ENCODE results near the gene SEL1L. TPM values are rescaled to one million over a fixed set of nuclear protein-coding genes. Genes with fewer than 3 reads are reported as not detected.
A peak's percentile ranks its signal among the peaks of the same experiment; 100 is the strongest.

The SEL1L gene
- total RNA-seq, 4 donors from 2014 or later = 46.8 to 63.9 (median 51.0) TPM

DNA sequence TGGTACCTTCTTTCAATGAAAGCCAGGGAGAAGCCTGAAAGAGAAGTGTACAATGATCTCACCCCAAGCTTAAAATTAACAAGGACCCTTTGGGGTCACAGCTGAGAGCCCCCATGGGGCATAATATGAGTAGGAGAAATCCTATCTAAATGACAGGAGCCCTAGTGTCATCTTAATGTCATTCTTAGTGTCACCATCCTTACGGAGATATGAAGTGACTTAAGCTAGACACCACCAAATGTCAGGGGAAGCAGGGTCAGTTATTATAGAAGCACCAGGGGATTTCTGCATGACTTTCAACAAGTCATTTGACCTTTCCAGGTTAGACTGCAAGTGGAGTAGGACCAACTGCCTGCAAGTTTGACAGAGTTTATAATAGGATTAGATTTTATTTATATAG lies 104.6 kb downstream of the SEL1L start:
- H3K27ac ChIP-seq = peak overlapping the region in 1 of 4 donors; percentile 59
- H3K27me3 ChIP-seq = no peaks in the 10 kb centered on the region
- H3K4me3 ChIP-seq = no peak overlapping the region
- ATAC-seq = no peak
- H3K36me3 ChIP-seq = no peaks in the 10 kb centered on the region
- H3K9me3 ChIP-seq = no peaks in the 10 kb centered on the region
- H3K4me1 ChIP-seq = peaks cover 37 to 54% of the 10 kb centered on the region in 2 donors
- intact Hi-C loops (cut with DNase I; ENCODE audit: low total_unique reads) (no loop called here), in situ Hi-C loops (cut with MboI; ENCODE audit: low sequenced_read_pairs in 4 of 4) (no loop called here)
- DNase-seq = no peak
- TF ChIP-seq POLR2A (IDR thresholded peaks at IDR 0.05) = no peak
- TF ChIP-seq, protein P1, sequence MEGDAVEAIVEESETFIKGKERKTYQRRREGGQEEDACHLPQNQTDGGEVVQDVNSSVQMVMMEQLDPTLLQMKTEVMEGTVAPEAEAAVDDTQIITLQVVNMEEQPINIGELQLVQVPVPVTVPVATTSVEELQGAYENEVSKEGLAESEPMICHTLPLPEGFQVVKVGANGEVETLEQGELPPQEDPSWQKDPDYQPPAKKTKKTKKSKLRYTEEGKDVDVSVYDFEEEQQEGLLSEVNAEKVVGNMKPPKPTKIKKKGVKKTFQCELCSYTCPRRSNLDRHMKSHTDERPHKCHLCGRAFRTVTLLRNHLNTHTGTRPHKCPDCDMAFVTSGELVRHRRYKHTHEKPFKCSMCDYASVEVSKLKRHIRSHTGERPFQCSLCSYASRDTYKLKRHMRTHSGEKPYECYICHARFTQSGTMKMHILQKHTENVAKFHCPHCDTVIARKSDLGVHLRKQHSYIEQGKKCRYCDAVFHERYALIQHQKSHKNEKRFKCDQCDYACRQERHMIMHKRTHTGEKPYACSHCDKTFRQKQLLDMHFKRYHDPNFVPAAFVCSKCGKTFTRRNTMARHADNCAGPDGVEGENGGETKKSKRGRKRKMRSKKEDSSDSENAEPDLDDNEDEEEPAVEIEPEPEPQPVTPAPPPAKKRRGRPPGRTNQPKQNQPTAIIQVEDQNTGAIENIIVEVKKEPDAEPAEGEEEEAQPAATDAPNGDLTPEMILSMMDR (IDR thresholded peaks at IDR 0.05 in 4 of 5, conservative IDR thresholded peaks at IDR 0.05 in 1 of 5) = no peak

DNA sequence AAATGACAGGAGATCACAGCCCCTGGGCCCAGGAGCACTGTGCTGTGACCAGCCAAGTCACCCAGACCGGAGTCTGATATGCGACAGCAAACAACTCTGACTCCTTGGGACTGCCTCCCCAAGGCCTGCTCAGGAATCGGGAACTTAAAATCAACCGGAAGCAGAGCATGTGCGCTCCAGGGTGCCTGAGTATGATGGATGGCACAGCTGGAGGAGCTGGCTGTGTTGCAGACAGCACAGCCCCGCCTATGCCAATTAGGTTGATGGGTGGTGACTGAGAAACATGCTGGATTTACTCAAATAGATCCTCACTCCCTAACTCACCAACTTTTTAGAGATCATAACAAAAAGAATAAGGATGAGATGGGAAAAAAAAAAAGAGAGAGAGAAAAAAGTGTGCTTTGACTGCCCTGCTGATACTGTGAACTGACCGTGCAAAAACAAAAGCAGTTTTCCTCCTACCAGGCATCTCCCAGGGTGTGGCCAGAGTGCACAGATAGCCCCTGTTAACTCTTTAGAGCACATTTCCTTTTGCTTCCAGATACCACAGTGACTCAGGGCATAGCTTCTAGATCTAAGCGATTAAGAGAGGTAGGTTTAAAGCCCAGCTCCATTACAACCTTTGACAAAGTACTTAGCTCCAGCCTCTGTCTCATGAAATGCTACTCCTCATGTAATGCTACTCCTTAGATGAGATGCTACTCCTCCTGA lies 106.2 kb downstream of the SEL1L start:
- TF ChIP-seq, protein P1 (IDR thresholded peaks at IDR 0.05 in 4 of 5, conservative IDR thresholded peaks at IDR 0.05 in 1 of 5) = no peak
- TF ChIP-seq POLR2A (IDR thresholded peaks at IDR 0.05) = no peak
- intact Hi-C loops (cut with DNase I; ENCODE audit: low total_unique reads) (no loop called here), in situ Hi-C loops (cut with MboI; ENCODE audit: low sequenced_read_pairs in 4 of 4) (no loop called here)
- peak; percentile 52 to 58 for DNase-seq
- no peaks in the 10 kb centered on the region for H3K27me3 ChIP-seq
- peak overlapping the region in 1 of 4 donors; percentile 4 for H3K4me3 ChIP-seq
- no peaks in the 10 kb centered on the region for H3K36me3 ChIP-seq
- peak; percentile 49 to 56 for ATAC-seq
- H3K9me3 ChIP-seq = no peaks in the 10 kb centered on the region
- H3K27ac ChIP-seq = peak overlapping the region; percentile 43 to 67 (median 62)
- peaks cover 34 to 61% of the 10 kb centered on the region in 2 donors for H3K4me1 ChIP-seq

DNA sequence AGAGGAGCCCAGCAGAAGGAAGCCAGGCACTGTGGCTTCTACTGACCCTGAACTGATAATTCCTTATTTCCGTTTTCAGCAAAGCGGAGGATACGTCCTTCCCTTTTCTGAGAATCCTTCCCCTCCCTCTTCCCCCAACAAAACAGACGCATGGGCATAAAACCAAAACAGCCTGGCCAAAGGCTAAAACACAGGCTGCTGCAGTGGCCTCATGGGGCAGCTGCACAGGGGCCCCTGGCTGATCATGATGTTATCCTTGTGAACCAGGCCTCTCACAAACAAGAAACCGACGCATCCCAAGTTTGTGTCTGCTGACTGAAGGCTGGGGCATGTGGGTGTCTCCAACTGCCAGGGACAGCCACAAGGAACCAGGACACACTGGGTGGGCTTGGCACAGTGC lies 110.1 kb downstream of the SEL1L start:
- Histone ChIP-seq H3K9me3 (no peaks in the 10 kb centered on the region), H3K4me3 (peak overlapping the region in 1 of 4 donors; percentile 0), H3K4me1 (peaks cover 23 to 26% of the 10 kb centered on the region in 2 donors), H3K27me3 (no peaks in the 10 kb centered on the region), H3K36me3 (no peaks in the 10 kb centered on the region), H3K27ac (peak overlapping the region; percentile 60 to 73 (median 64))
- intact Hi-C loops (cut with DNase I; ENCODE audit: low total_unique reads) (no loop called here), in situ Hi-C loops (cut with MboI; ENCODE audit: low sequenced_read_pairs in 4 of 4) (no loop called here)
- no peak for TF ChIP-seq POLR2A (IDR thresholded peaks at IDR 0.05)
- TF ChIP-seq, protein P1 (IDR thresholded peaks at IDR 0.05 in 4 of 5, conservative IDR thresholded peaks at IDR 0.05 in 1 of 5) = no peak
- DNase-seq (peak; percentile 18 to 56), ATAC-seq (peak; percentile 45 to 46)

Other genes starting within 250 kb of the SEL1L start
- gene STON2, start 133.5 kb downstream of the SEL1L start, total RNA-seq = 100 to 1,000 TPM in 3 of 4 donors, 10 to 100 TPM in 1; 60.2 to 198 (median 161) TPM

Measured in gastrocnemius medialis (tissue), 4 donors.